MG63 (cell line): ENCODE results near the gene GPS1. TPM values are rescaled to one million over a fixed set of nuclear protein-coding genes. Genes with fewer than 3 reads are reported as not detected.

Source experiments
- DNase-seq: peaks from one replicate; pipeline ENCODE4 v3.0.0-alpha.2; 2020
- H3K27me3 ChIP-seq: fragments of 250-450 bp; sonication (Bioruptor Pico); 2 replicates; pipeline ENCODE4 v1.5.1; 2020; ENCODE audit warnings: mild to moderate bottlenecking, moderate library complexity
- H3K36me3 ChIP-seq: fragments of 250-450 bp; sonication (Bioruptor Pico); 2 replicates; pipeline ENCODE4 v1.5.1; 2020; ENCODE audit warnings: mild to moderate bottlenecking, moderate library complexity
- H3K4me3 ChIP-seq: fragments of 250-450 bp; sonication (Bioruptor Pico); 2 replicates; pipeline ENCODE4 v1.5.1; 2020; ENCODE audit warnings: mild to moderate bottlenecking, moderate library complexity
- H3K9me3 ChIP-seq: fragments of 250-450 bp; sonication (Bioruptor Pico); 2 replicates; pipeline ENCODE4 v1.5.1; 2020; ENCODE audit warnings: mild to moderate bottlenecking, moderate library complexity
- total RNA-seq: library from RNA; depleted of rRNA; stranded (reverse); fragments of >200 nt; shearing (Covaris generic); gene quantifications from 2 replicates; pipeline ENCODE4 v1.2.3, GENCODE V29; 2014; ENCODE audit warnings: low replicate concordance

GPS1 gene
- total RNA-seq, 1 experiment from 2014 or later, result 181 TPM

DNA sequence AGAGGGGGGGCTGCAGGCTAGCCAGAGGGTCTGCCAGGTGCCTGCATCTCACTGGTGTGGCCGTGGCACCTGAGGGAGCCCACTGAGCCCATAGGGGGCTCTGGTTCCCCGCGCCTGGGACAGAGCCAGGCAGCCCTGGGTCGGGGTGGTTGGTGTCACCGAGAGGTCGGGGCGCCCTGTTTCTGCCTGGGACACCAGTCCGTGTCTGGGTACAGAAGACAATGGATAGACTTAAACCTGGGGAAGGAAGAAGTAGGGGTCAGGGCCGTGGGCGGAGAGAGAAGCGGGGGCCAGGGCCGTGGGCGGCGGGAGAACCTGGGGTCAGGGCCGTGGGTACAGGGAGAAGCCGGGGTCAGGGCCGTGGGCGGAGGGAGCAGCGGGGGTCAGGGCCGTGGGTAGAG lies 3.1 kb upstream of the GPS1 start:
- H3K36me3 ChIP-seq, result peaks cover 23% of the 10 kb centered on the region
- no peaks in the 10 kb centered on the region for H3K9me3 ChIP-seq
- H3K27me3 ChIP-seq, result no peaks in the 10 kb centered on the region
- no peak overlapping the region for H3K4me3 ChIP-seq
- no peak for DNase-seq

GRCh38 chr17:82049106-82049505 lies 2.6 kb upstream of the GPS1 start:
- Histone ChIP-seq H3K9me3 (no peaks in the 10 kb centered on the region), H3K36me3 (peaks cover 28% of the 10 kb centered on the region), H3K27me3 (no peaks in the 10 kb centered on the region), H3K4me3 (no peak overlapping the region)
- no peak for DNase-seq

- H3K36me3 ChIP-seq, result peaks cover 32% of the 10 kb centered on the region
- no peaks in the 10 kb centered on the region for H3K27me3 ChIP-seq
- no peaks in the 10 kb centered on the region for H3K9me3 ChIP-seq
- DNase-seq, result no peak
- no peak overlapping the region for H3K4me3 ChIP-seq
Observed at GRCh38 chr17:82049521-82049971, 2.2 kb upstream of the GPS1 start.

DNA sequence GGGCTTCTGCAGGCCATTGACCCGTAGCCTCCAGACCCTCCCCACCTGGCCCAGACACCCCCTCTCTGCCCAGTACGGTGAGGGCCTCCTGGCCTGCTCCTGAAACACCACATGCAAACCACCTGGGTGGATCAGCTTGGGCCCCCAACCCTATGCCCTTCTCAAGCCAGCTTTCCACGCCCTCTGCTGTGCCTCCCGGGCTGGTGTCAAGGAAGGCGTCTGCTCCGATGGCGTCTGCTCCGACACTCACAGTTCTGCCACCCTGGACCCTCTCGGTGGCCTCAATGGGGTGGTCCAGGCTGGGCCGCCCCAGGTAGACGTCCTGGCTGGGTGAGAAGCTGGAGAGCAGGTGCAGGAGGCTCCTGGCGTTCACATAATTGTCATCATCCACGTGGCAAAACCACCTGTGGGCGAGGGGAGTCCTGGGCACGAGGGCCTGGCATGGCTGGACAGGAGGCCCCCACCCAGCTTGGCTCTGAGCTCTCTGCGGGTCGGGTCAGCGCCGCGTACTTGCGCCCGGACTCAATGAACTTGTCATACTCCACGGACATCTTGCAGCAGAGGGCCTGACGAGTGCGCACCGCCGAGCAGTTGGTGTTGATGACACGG lies 1.4 kb upstream of the GPS1 start:
- Histone ChIP-seq H3K36me3 (peaks cover 39% of the 10 kb centered on the region), H3K27me3 (no peaks in the 10 kb centered on the region)

DNA sequence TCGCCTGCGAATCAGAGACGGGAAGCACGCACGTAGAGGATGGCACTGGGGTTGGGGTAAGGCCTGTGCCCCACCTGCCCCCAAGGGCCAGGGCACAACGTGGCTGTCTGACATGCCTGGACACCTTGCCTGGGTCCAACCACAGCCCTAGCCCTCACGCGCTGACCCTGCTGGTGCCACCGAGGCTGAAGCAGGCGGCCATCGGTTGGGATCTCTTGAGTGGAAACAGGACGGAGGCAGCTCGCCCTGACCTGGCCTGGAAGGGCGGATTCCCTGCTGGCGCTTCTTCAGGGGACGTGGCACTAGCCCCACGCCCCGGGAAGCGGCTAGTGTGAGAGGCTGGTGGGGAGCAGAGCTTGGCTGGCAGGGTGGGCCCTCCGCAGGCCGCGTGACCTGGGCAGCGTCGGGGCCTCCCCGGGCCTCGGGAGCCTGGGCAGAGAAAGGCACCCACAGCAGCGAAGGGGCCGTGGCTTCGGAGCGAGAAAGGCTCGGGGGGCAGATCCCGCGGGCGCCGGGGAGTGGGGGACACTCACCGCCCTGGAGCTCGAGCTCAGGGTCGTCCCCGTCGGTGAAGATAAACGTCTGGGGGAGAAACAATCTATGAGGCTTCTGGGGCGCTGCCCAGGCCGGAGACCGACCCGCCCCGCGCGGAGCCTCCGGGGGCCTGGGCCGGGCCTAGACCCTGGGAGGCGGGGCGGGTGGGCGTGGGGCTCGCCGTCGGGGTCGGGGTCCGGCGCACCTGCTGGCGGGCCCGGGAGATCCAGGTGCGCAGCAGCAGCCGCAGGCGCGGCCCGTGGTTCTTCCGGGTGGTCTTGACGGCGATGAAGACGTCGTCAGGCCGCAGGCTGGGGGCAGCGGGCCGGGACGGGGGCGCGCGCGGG lies 697 bp upstream of the GPS1 start:
- Histone ChIP-seq H3K9me3 (no peaks in the 10 kb centered on the region), H3K27me3 (no peaks in the 10 kb centered on the region), H3K4me3 (peak overlapping the region; percentile 69), H3K36me3 (peaks cover 45% of the 10 kb centered on the region)
- no peak for DNase-seq

More for the DNA sequence above, 1.4 kb upstream of the GPS1 start:
- Histone ChIP-seq H3K4me3 (peak overlapping the region; percentile 69), H3K9me3 (no peaks in the 10 kb centered on the region)
- no peak for DNase-seq

GRCh38 chr17:82052638-82053059 lies 951 bp downstream of the GPS1 start:
- DNase-seq, result no peak
- Histone ChIP-seq H3K27me3 (no peaks in the 10 kb centered on the region), H3K4me3 (peak overlapping the region; percentile 69), H3K9me3 (no peaks in the 10 kb centered on the region), H3K36me3 (peaks cover 59% of the 10 kb centered on the region)

- H3K27me3 ChIP-seq, result no peaks in the 10 kb centered on the region
- H3K36me3 ChIP-seq, result peaks cover 62% of the 10 kb centered on the region
- no peaks in the 10 kb centered on the region for H3K9me3 ChIP-seq
- peak overlapping the region; percentile 69 for H3K4me3 ChIP-seq
- DNase-seq, result no peak
Observed at GRCh38 chr17:82053130-82053529, 1.4 kb downstream of the GPS1 start.

DNA sequence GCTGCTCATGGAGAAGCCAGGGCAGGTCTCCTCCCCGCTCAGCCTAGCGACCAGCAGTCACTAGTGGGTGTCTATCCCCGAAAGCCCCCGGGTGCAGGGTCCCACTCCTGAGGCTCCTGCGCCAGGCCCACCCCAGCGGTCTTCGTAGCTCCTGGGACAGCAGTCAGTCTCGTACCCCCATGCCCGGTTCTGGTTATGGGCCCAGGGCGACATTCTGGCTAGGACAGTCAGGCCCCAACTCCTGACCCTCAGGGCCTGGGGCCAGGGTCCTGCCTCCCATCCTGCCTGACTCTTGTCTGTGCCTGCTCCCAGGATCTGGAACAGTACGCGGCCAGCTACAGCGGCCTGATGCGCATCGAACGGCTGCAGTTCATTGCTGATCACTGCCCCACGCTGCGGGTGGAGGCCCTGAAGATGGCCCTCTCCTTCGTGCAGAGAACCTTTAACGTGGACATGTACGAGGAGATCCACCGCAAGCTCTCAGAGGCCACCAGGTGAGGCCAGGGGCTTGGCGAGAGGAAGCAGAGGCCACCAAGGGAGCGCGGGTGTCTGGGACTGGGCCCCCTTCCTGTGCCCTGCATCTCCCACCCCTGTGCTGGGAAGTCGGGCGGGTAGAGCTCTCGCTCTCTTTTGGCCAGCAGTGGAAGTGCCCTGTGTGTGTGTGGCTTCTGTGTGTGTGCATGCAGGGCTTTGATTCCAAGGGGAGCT lies 2.0 kb downstream of the GPS1 start:
- Histone ChIP-seq H3K27me3 (no peaks in the 10 kb centered on the region), H3K4me3 (no peak overlapping the region; the same call in 1 of the 2 replicates), H3K9me3 (no peaks in the 10 kb centered on the region), H3K36me3 (peaks cover 64% of the 10 kb centered on the region)
- no peak for DNase-seq

DNA sequence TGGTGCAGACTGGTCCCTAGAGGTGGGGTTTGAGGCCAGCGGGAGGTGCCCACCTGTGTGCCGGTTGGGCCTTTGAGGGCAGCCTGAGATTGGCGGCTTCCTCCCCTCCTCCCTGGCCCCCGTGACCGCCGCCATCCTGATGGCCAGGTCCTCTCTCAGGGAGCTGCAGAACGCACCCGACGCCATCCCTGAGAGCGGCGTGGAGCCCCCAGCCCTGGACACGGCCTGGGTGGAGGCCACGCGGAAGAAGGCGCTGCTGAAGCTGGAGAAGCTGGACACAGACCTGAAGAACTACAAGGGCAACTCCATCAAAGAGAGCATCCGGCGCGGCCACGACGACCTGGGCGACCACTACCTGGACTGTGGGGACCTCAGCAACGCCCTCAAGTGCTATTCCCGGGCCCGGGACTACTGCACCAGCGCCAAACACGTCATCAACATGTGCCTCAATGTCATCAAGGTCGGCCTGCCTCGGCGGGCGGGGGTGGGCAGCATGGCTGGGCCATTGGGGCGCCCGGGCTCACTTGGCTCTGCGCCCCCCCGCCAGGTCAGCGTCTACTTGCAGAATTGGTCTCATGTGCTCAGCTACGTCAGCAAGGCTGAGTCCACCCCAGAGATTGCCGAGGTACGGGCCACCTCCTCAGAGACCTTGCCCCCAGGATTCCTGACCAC lies 2.8 kb downstream of the GPS1 start:
- DNase-seq, result no peak
- peaks cover 71% of the 10 kb centered on the region for H3K36me3 ChIP-seq
- H3K27me3 ChIP-seq, result no peaks in the 10 kb centered on the region
- H3K9me3 ChIP-seq, result no peaks in the 10 kb centered on the region
- no peak overlapping the region for H3K4me3 ChIP-seq

GRCh38 chr17:82055023-82055964 lies 3.6 kb downstream of the GPS1 start:
- H3K9me3 ChIP-seq, result no peaks in the 10 kb centered on the region
- H3K4me3 ChIP-seq, result no peak overlapping the region
- H3K36me3 ChIP-seq, result peaks cover 71% of the 10 kb centered on the region
- H3K27me3 ChIP-seq, result no peaks in the 10 kb centered on the region
- no peak for DNase-seq

DNA sequence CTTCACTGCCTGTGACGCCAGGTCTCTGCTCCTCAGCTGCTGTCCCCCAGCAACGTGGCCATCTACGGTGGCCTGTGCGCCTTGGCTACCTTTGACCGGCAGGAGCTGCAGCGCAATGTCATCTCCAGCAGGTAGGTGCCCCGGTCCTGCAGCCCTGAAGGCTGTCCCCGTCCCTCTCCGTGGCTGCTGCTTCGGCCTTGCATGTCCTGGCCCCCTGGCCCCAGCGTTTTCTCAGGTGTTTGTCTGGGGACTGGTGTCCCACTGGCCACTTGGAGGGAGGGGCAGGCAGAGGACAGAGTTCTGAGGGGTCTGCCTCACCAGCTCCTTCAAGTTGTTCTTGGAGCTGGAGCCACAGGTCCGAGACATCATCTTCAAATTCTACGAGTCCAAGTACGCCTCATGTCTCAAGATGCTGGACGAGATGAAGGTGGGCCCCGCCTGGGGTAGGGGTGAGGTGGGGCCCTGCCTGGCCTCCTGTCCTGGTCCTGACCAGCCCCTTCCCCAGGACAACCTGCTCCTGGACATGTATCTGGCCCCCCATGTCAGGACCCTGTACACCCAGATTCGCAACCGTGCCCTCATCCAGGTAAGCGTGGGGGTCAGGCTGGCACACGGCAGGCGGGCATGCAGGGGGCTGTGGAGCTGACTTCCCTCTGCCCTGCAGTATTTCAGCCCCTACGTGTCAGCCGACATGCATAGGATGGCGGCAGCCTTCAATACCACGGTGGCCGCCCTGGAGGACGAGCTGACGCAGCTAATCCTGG lies 4.4 kb downstream of the GPS1 start:
- no peaks in the 10 kb centered on the region for H3K27me3 ChIP-seq
- H3K4me3 ChIP-seq, result no peak overlapping the region
- peaks cover 76% of the 10 kb centered on the region for H3K36me3 ChIP-seq
- DNase-seq, result no peak
- no peaks in the 10 kb centered on the region for H3K9me3 ChIP-seq

DNA sequence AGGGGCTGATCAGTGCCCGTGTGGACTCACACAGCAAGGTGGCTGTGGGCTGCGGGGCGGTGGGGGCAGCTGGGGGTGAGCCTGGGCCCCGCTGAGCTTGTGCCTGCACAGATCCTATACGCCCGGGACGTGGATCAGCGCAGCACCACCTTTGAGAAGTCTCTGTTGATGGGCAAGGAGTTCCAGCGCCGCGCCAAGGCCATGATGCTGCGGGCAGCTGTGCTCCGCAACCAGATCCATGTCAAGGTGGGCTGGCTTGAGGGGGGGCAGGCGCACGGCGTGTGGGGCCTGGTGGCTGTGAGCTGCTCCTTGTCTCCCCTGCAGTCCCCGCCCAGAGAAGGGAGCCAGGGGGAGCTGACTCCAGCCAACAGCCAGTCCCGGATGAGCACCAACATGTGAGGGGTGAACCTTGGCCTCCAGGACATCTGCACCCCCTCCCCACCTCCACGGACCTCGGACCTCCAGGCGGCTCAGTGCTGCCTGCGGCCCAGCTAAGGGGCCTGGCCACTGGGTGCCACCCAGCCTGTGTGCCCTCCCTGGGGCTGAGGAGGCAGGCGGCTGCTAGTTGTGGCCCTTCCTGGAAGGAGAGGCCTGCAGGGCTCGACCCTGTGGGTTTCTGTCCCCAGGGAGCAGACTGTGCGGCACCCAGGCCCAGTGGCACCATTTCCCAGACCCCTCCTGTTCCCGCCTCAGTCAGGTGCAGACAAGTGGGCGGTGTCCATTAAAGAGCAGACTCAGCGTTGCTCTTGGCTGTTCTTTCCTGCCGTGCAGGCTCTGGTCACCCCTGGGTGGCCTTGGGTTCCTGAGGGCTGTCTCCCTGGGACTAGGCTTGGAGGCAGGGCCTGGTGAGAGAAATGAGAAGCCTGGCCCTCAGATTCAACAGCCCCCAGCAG lies 5.3 kb downstream of the GPS1 start:
- Histone ChIP-seq H3K4me3 (no peak overlapping the region), H3K27me3 (no peaks in the 10 kb centered on the region), H3K36me3 (peaks cover 81% of the 10 kb centered on the region), H3K9me3 (no peaks in the 10 kb centered on the region)
- DNase-seq, result no peak

DNA sequence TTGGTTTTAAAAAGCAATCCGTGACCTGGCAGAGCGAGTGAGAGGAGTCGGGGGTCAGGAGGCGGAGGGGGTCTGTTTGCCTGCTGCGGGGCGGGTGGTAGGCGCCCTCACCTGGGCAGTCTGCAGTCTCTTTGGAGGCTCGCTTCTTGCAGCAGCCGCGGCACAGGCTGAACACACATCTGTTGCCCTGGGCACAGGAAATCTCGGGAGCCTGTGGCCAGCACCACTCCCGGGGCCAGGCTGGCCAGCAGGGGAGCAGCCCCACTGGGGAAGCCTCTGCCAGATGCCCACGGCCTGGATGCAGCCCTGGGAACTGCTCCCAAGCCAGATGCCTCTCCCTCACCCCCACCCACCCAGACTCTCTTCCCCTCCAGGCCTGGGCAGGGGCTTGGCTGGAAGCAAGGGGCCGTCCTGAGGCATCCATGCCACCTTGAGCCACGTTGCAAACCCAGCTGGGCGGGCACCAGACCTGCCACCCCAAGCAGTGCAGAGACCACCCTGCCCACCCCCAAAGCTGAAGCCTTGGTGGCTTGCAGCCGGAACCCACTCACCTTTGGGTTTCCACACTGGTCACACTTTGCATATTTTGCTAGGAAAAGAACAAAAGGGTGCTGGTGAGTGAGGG lies 6.6 kb downstream of the GPS1 start:
- Histone ChIP-seq H3K9me3 (no peaks in the 10 kb centered on the region), H3K36me3 (peaks cover 92% of the 10 kb centered on the region), H3K4me3 (no peak overlapping the region), H3K27me3 (no peaks in the 10 kb centered on the region)
- DNase-seq, result no peak

GRCh38 chr17:82058855-82059249 lies 7.2 kb downstream of the GPS1 start:
- Histone ChIP-seq H3K36me3 (peaks cover 92% of the 10 kb centered on the region), H3K27me3 (no peaks in the 10 kb centered on the region), H3K9me3 (no peaks in the 10 kb centered on the region), H3K4me3 (no peak overlapping the region)
- no peak for DNase-seq
